ENCODE results near the gene CNTNAP5. TPM values are rescaled to one million over a fixed set of nuclear protein-coding genes. Genes with fewer than 3 reads are reported as not detected.

The CNTNAP5 gene
- total and polyA plus RNA-seq, 2 donors (not counting 1 experiment from before 2014, with no cell fraction given) = not detected

- no peak overlapping the region for H2AFZ ChIP-seq (ENCODE audit: insufficient read depth, low read depth, low read length, poor library complexity, severe bottlenecking)
- no peaks in the 10 kb centered on the region for H3K4me1 Mint-ChIP-seq
- no peaks in the 10 kb centered on the region for H3K9me3 ChIP-seq (ENCODE audit: control extremely low read depth in 1 of 3, control insufficient read depth in 2 of 3, insufficient read depth in 1 of 3, low read length in 2 of 3)
- H3K4me1 ChIP-seq (ENCODE audit: control insufficient read depth in 2 of 2, insufficient read depth in 2 of 2, low read length in 2 of 2) = no peaks in the 10 kb centered on the region
- intact Hi-C loops (cut with micrococcal nuclease) = no loop called here
- DNase-seq = no peak
- H3K4me3 ChIP-seq (ENCODE audit: control extremely low read depth in 1 of 5, extremely low read depth in 1 of 5, insufficient read depth in 1 of 5, low read depth in 2 of 5, low read length in 4 of 5) = no peak overlapping the region
- no peak for TF ChIP-seq EZH2 (IDR thresholded peaks at IDR 0.05; ENCODE audit: borderline replicate concordance, insufficient read depth, low read depth, low read length, poor library complexity, severe bottlenecking)
- TF ChIP-seq, protein P1, sequence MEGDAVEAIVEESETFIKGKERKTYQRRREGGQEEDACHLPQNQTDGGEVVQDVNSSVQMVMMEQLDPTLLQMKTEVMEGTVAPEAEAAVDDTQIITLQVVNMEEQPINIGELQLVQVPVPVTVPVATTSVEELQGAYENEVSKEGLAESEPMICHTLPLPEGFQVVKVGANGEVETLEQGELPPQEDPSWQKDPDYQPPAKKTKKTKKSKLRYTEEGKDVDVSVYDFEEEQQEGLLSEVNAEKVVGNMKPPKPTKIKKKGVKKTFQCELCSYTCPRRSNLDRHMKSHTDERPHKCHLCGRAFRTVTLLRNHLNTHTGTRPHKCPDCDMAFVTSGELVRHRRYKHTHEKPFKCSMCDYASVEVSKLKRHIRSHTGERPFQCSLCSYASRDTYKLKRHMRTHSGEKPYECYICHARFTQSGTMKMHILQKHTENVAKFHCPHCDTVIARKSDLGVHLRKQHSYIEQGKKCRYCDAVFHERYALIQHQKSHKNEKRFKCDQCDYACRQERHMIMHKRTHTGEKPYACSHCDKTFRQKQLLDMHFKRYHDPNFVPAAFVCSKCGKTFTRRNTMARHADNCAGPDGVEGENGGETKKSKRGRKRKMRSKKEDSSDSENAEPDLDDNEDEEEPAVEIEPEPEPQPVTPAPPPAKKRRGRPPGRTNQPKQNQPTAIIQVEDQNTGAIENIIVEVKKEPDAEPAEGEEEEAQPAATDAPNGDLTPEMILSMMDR (IDR thresholded peaks at IDR 0.05) = no peak
- H3K9me3 Mint-ChIP-seq (ENCODE audit: insufficient read depth) = peaks cover 6% of the 10 kb centered on the region
- ChIA-PET POLR2A (no interaction called here), CTCF (no interaction called here)
- no peak overlapping the region for H3K9ac ChIP-seq (ENCODE audit: low read length)
- H3K27me3 Mint-ChIP-seq = no peaks in the 10 kb centered on the region
- no peaks in the 10 kb centered on the region for H3K36me3 ChIP-seq (replicated peaks in 1 of 2; ENCODE audit: control extremely low read depth in 1 of 2, control insufficient read depth in 1 of 2, extremely low read depth in 1 of 2, insufficient read depth in 2 of 2, low read length in 1 of 2)
- no peaks in the 10 kb centered on the region for H3K27me3 ChIP-seq (replicated peaks in 1 of 4; ENCODE audit: control extremely low read depth in 1 of 4, control insufficient read depth in 3 of 4, insufficient read depth in 4 of 4, low read length in 3 of 4)
- no peaks in the 10 kb centered on the region for H3K79me2 ChIP-seq (ENCODE audit: control insufficient read depth, insufficient read depth, low read length)
- no peak overlapping the region for H3K27ac ChIP-seq (ENCODE audit: low read length in 2 of 2)
- no peak overlapping the region for H3K4me2 ChIP-seq (replicated peaks; ENCODE audit: low read depth, low read length, poor library complexity, severe bottlenecking)
- H3K4me3 Mint-ChIP-seq = no peak overlapping the region
- H4K20me1 ChIP-seq (ENCODE audit: control insufficient read depth, insufficient read depth, low read length, poor library complexity, severe bottlenecking) = no peaks in the 10 kb centered on the region
- no peak overlapping the region for H3K27ac Mint-ChIP-seq
- WGBS (ENCODE audit: insufficient coverage) = 100% methylated on average over 1 of the region's 1 CpG
- no peak for ATAC-seq (ENCODE audit: low read depth)
These were observed 773.5 kb downstream of the CNTNAP5 start for GRCh38 chr2:124798551-124798950.

GRCh38 chr2:124804014-124804940, 779.2 kb downstream of the CNTNAP5 start:
- no peaks in the 10 kb centered on the region for H3K4me1 ChIP-seq (ENCODE audit: control insufficient read depth in 2 of 2, insufficient read depth in 2 of 2, low read length in 2 of 2)
- no peak overlapping the region for H3K9ac ChIP-seq (ENCODE audit: low read length)
- H3K9me3 Mint-ChIP-seq (ENCODE audit: insufficient read depth) = no peaks in the 10 kb centered on the region
- WGBS (ENCODE audit: insufficient coverage) = 100% methylated on average over 3 of the region's 5 CpGs
- no peaks in the 10 kb centered on the region for H3K79me2 ChIP-seq (ENCODE audit: control insufficient read depth, insufficient read depth, low read length)
- H3K36me3 ChIP-seq (replicated peaks in 1 of 2; ENCODE audit: control extremely low read depth in 1 of 2, control insufficient read depth in 1 of 2, extremely low read depth in 1 of 2, insufficient read depth in 2 of 2, low read length in 1 of 2) = no peaks in the 10 kb centered on the region
- no peaks in the 10 kb centered on the region for H3K27me3 Mint-ChIP-seq
- CTCF ChIA-PET = no interaction called here
- H3K4me2 ChIP-seq (replicated peaks; ENCODE audit: low read depth, low read length, poor library complexity, severe bottlenecking) = no peak overlapping the region
- no peak overlapping the region for H3K27ac Mint-ChIP-seq
- H3K4me3 Mint-ChIP-seq = no peak overlapping the region
- no peaks in the 10 kb centered on the region for H3K27me3 ChIP-seq (replicated peaks in 1 of 4; ENCODE audit: control extremely low read depth in 1 of 4, control insufficient read depth in 3 of 4, insufficient read depth in 4 of 4, low read length in 3 of 4)
- POLR2A ChIA-PET = no interaction called here
- no peak for ATAC-seq (ENCODE audit: low read depth)
- TF ChIP-seq, protein P1 (IDR thresholded peaks at IDR 0.05) = peak; percentile 47
- TF ChIP-seq EZH2 (IDR thresholded peaks at IDR 0.05; ENCODE audit: borderline replicate concordance, insufficient read depth, low read depth, low read length, poor library complexity, severe bottlenecking) = no peak
- H3K4me3 ChIP-seq (ENCODE audit: control extremely low read depth in 1 of 5, extremely low read depth in 1 of 5, insufficient read depth in 1 of 5, low read depth in 2 of 5, low read length in 4 of 5) = no peak overlapping the region
- no peak overlapping the region for H3K27ac ChIP-seq (ENCODE audit: low read length in 2 of 2)
- no peak overlapping the region for H2AFZ ChIP-seq (ENCODE audit: insufficient read depth, low read depth, low read length, poor library complexity, severe bottlenecking)
- H4K20me1 ChIP-seq (ENCODE audit: control insufficient read depth, insufficient read depth, low read length, poor library complexity, severe bottlenecking) = no peaks in the 10 kb centered on the region
- H3K4me1 Mint-ChIP-seq = no peaks in the 10 kb centered on the region
- no peaks in the 10 kb centered on the region for H3K9me3 ChIP-seq (ENCODE audit: control extremely low read depth in 1 of 3, control insufficient read depth in 2 of 3, insufficient read depth in 1 of 3, low read length in 2 of 3)
- DNase-seq = peak; percentile 3
- intact Hi-C loops (cut with micrococcal nuclease) = no loop called here
